HG02973 (cell line): ENCODE results near the gene SLCO4A1.

Source experiments
- ATAC-seq: cut with Tn5 transposase; IDR thresholded peaks from one replicate; pipeline ENCODE4 v1.9.1; 2021; ENCODE audit warnings: moderate library complexity; ENCODE audit not compliant: unreplicated experiment

The SLCO4A1 gene

GRCh38 chr20:62636446-62636845 lies 5.9 kb upstream of the SLCO4A1 start:
- ATAC-seq: no peak

GRCh38 chr20:62637110-62637509 lies 5.2 kb upstream of the SLCO4A1 start:
- no peak for ATAC-seq

- no peak for ATAC-seq
These were observed 4.7 kb upstream of the SLCO4A1 start for GRCh38 chr20:62637521-62638054.

- ATAC-seq: no peak
These were observed 4.2 kb upstream of the SLCO4A1 start for GRCh38 chr20:62638055-62638570.

- ATAC-seq: no peak
These were observed 3.5 kb upstream of the SLCO4A1 start for GRCh38 chr20:62638679-62639406.

GRCh38 chr20:62639765-62640164 lies 2.5 kb upstream of the SLCO4A1 start:
- no peak for ATAC-seq

- no peak for ATAC-seq
These were observed 1.4 kb upstream of the SLCO4A1 start for GRCh38 chr20:62640870-62641269.

- no peak for ATAC-seq
These were observed 817 bp upstream of the SLCO4A1 start for GRCh38 chr20:62641321-62642050.

GRCh38 chr20:62642666-62643520 lies 590 bp downstream of the SLCO4A1 start:
- peak; percentile 21 for ATAC-seq

GRCh38 chr20:62643521-62644043 lies 1.3 kb downstream of the SLCO4A1 start:
- no peak for ATAC-seq

- ATAC-seq: no peak
These were observed 1.9 kb downstream of the SLCO4A1 start for GRCh38 chr20:62644044-62644795.

GRCh38 chr20:62644802-62645496 lies 2.6 kb downstream of the SLCO4A1 start:
- ATAC-seq: no peak

- no peak for ATAC-seq
These were observed 3.3 kb downstream of the SLCO4A1 start for GRCh38 chr20:62645613-62646012.

GRCh38 chr20:62646851-62647520 lies 4.7 kb downstream of the SLCO4A1 start:
- ATAC-seq: no peak

- no peak for ATAC-seq
These were observed 5.4 kb downstream of the SLCO4A1 start for GRCh38 chr20:62647521-62648317.

- no peak for ATAC-seq
These were observed 6.2 kb downstream of the SLCO4A1 start for GRCh38 chr20:62648318-62648995.

GRCh38 chr20:62649140-62649539 lies 6.8 kb downstream of the SLCO4A1 start:
- no peak for ATAC-seq
